T follicular helper cell (primary cell): Measurements from ENCODE around the gene NRXN3.

ENCODE experiments used
- DNase-seq: peaks from one replicate; pipeline ENCODE4 v3.0.0-alpha.2; 2020; ENCODE audit warnings: low read depth

The NRXN3 gene

DNA sequence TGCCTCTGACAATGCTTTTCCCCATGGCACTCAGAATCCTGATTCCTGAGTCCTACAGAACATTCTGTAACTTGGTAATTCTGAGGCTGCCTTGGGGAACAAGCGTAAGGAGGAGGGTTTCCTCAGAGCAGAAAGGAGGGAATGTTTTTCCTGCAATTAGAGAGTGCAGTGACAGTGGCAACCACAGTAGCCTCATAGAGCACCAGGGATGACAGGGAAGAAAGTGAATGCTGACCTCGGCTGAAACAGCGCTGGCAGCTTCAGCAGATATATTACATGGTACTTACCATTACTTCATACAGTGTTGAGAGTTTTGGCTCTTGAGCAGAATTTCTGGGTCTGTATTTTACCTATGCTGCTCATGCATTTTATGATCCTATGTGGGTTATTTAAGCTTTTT is 757.1 kb downstream of the NRXN3 start:
- DNase-seq: no peak

DNA sequence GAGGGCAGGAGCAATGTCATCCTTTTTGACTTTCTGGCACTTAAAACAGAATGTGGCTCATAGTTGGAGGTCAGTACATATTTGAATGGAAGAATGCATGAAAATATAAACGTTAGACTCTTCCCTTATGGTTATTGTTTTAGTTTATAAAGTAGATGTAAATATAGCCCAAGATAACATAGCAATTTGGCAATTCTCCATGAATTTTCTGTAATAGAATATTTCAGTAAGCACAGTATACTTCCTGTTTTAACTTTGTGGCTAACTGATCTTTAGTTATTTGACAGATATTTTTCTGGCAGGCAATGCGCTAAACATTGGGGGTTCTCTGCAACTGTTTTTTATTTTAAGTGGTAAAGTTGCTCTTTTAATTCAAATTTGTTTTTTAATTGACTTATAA is 763.0 kb downstream of the NRXN3 start:
- no peak for DNase-seq

- DNase-seq: no peak
Observed at GRCh38 chr14:78933948-78934524, 763.9 kb downstream of the NRXN3 start.

GRCh38 chr14:78946949-78947348 is 776.8 kb downstream of the NRXN3 start:
- DNase-seq: no peak

DNA sequence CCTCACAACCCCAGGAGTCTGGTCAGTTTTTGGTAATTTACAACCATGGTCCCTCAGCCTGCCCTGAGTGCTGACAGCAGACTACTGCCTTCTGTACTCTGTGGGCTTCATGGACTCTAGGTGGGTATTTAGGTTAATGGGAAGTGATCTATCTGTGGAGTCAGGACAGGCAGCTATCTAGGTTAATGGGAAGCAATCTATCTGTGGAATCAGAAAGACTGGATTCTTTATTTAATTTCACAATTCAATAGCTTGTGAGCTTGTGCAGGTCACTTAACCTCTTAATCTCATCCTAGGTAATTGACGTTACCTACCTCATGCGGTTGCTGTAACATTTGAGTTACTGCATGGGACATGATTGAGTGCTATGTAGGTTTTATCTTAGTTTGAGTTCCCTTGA is 777.5 kb downstream of the NRXN3 start:
- no peak for DNase-seq

GRCh38 chr14:78950649-78951048 is 780.5 kb downstream of the NRXN3 start:
- DNase-seq: no peak

- no peak for DNase-seq
Observed at GRCh38 chr14:78951602-78952001, 781.4 kb downstream of the NRXN3 start.

DNA sequence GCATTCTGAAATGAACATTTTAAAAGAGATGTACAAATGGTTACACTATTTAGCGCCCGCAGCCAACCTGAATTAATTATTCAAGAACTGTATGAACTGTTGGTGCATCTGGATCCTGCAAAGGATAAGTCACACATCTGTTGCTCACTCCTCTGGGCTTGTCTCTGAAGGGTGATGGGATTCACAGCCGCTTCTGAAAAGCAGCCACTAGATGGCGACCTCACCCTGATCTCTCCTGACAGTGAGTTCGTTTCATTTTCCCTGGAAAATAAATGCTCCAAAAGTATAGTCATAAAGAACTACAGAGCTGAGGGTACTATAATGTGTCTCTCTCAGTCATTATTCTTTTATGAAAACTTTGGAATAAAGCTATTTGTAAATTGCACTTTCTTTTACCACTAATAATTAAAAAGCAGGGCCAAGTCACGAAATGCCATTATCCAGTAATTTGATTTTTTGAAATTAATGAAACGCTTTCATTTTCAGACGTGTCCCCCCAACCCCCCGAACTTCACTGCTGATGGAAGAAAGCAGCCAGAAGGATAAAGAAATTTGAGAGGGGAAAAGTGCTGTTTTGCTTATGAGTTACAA is 789.6 kb downstream of the NRXN3 start:
- DNase-seq: peak; percentile 13

- no peak for DNase-seq
Observed at GRCh38 chr14:78967111-78967809, 797.1 kb downstream of the NRXN3 start.

DNA sequence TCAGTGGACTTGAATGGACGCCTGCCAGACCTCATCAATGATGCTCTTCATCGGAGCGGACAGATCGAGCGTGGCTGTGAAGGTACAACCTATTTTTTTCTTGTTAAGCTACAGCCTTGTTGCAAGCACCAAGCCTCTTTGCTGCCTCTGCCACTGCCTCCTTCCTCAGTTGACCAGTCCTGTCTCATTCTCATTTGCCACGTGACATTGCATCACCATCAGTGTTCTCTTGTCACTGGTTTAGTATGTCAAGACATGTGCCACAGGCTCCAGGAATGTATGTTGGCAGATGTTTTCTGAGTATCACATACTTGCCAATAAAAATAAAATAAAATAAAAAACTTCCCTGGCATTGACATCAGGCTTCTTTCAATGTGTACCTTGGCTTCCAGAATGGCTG is 798.1 kb downstream of the NRXN3 start:
- DNase-seq: no peak

DNA sequence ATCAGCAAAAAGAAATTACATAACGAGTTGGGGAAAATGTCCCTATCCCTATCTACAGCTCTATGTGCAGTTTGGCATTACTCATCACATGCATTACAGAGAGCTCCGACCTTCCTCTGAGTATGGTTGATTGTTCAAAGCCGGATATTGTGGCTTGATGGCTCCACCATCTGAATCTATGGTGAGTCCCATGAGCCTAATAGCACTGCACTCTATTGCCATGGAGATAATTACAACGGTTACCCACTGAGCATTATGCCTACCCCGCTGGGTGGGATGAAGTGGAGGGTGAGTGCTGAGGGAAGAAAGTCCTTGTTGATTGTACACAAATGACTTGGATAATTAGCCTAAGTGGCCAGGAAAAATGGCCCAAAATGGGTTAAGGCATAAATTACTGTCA is 800.5 kb downstream of the NRXN3 start:
- DNase-seq: no peak

- DNase-seq: no peak
Observed at GRCh38 chr14:78972440-78972839, 802.3 kb downstream of the NRXN3 start.

DNA sequence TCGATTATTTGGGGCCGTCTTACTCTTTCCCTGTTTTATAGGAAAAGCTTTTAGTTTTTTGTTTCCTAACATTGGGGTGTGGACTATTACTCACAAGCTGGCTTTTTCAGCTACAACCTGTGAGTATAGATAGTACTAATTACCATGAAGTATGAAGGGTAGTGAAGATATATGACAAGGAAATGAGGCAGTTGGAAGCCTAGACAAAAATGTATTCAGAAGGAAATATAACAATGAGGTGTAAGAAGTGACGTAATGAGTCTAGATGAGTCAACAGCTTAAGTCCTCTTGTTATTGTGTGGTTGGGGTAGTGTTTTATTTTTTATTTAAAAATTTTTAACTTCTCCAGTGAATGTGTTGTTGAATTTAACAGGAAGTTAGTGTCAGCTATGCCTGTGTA is 804.5 kb downstream of the NRXN3 start:
- DNase-seq: no peak

DNA sequence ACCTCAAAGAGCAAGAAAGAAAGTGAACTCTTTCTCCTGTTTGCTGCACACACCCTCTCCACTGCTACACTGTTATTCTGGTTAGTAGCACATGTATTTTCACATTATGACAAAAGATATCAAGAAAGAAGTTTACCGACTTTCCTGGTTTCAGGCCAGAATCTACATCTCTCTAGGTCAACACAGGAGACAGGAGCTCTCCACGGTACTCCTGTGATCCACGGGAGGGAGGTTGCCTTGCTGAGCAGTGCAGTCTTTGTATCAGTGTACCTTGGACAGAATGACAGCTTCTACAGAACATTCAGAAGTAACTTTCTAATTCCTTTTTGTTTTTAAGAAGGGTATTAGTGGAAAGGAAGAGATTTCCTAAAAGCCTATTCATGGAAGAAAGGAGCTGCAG is 805.6 kb downstream of the NRXN3 start:
- no peak for DNase-seq

DNA sequence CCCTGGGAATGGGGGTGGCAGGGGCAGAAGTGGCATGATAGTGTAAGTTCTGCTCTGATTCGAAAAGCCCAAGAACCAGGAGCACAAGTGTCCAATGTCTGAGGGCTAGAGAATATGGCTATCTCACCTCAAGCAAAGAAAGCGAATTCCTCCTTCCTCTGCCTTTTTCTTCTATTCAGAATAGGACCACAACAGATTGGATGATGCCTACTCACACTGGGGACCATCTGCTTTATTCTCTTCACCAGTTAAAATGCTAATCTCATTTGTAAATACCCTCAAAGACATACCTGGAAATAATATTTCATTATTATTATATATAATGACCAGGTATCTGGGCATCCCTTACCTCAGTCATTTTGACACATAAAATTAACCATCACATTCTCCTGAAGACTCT is 808.7 kb downstream of the NRXN3 start:
- DNase-seq: no peak

GRCh38 chr14:78982551-78982950 is 812.4 kb downstream of the NRXN3 start:
- no peak for DNase-seq

DNA sequence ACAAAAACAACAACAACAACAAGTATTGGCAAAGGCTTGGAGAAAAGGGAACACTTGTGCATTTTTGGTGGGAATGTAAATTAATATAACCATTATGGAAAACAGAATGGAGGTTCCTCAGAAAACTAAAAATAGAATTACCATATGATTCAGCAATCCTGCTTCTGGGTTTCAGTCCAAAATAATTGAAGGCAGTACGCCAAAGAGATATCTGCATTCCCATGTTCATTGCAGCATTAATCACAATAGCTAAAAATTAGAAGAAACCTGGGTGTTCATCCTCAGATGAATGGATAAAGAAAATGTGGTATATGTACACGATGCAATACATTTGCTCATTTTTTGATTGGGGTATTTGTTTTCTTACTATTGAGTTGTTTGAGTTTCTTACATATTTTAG is 813.0 kb downstream of the NRXN3 start:
- no peak for DNase-seq

DNA sequence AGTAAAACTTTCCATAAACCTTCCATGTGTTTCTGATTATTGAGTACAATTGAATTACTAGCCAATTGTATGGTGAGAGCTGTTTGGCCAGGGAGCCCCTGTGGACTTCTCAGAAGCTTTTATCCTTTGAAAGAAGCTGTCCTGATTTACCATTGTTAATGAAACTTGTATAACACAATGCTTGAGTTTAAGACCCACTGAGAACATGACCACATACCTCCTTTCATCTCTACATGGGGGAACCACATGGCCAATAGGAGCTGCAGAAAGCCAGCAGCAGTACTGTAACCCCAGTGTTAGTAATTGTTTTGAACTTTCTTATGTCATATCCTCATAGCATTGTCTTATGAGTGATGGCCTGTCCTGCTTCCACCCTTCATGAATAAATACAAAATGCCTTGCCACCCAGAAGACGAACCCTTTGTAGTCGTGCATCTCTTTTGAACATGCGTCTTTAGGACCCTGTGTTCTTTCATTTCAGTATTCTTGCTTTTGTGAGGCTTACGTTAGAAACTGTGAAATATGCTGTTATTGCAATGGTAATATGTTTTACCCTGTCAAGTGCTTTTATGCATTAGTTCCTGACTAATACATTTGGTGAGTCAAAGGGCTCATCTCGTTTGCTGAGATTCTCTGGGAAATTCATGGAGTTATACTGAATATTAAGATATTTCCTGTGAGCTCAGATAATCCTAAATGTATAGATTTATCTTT is 815.7 kb downstream of the NRXN3 start:
- DNase-seq: no peak

- no peak for DNase-seq
Observed at GRCh38 chr14:78986989-78987388, 816.8 kb downstream of the NRXN3 start.

DNA sequence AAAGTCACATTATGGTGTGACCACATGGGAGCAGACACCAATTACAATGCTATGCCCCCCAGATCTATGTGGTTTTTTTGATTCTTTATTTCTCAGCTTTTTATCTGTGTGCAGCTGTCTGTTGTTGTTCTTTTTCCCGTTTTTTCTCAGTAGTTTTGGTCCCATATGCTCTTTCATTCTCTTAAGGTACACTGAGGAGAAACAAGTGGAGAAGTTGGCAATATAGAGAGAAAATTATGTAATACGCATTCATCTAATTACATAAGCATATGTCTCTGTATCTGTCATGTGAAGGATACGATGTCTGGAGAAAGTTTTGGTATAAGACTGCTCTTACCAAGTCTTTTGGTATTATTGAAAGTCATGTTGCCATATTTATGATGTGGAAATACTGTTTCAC is 819.0 kb downstream of the NRXN3 start:
- no peak for DNase-seq

GRCh38 chr14:78992867-78993266 is 822.7 kb downstream of the NRXN3 start:
- no peak for DNase-seq

- DNase-seq: no peak
Observed at GRCh38 chr14:78997811-78998210, 827.6 kb downstream of the NRXN3 start.

DNA sequence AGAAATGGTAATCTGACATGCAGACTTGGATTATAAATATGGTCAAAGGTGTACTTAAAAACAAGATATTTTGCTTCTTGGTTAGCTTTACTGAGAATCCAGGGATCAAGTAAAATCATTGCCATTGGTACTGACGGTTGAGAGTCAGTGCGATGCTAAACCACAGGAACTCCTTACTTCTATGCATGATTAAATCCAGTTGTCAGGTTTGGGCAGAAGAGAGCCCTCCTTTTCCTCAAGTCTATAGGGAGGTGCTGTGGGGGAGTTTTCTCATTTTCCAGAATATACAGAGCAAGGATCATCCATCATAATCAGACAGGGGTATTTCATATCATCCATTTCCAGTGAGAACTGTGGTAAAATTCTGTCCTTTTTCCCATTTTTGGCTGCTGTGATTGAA is 839.1 kb downstream of the NRXN3 start:
- DNase-seq: no peak
